Stimulated activated CD4-positive, alpha-beta T cell treated with anti-CD3 and anti-CD28 coated beads, Interleukin-2, amount 100 ng/mL, for 48 hours (primary cell): ENCODE data around the gene COQ9.

Source experiments
- DNase-seq, 2 donors: peaks; one replicate each; pipeline ENCODE4 v3.0.0-alpha.2; 2020

Gene COQ9

GRCh38 chr16:57473906-57474305, 26.6 kb downstream of the COQ9 start:
- no peak for DNase-seq

- no peak for DNase-seq
Observed at GRCh38 chr16:57474671-57475661, 27.7 kb downstream of the COQ9 start.

- peak; percentile 61 to 88 for DNase-seq
Observed at GRCh38 chr16:57475711-57476339, 28.5 kb downstream of the COQ9 start.

- DNase-seq = no peak
Observed at GRCh38 chr16:57476546-57477410, 29.5 kb downstream of the COQ9 start.

- DNase-seq = no peak
Observed at GRCh38 chr16:57477531-57478202, 30.4 kb downstream of the COQ9 start.

GRCh38 chr16:57478396-57479204, 31.3 kb downstream of the COQ9 start:
- no peak for DNase-seq

- no peak for DNase-seq
Observed at GRCh38 chr16:57479205-57479975, 32.1 kb downstream of the COQ9 start.

- no peak for DNase-seq
Observed at GRCh38 chr16:57479976-57480753, 32.9 kb downstream of the COQ9 start.

- no peak for DNase-seq
Observed at GRCh38 chr16:57480754-57481230, 33.5 kb downstream of the COQ9 start.

GRCh38 chr16:57481421-57481820, 34.1 kb downstream of the COQ9 start:
- no peak for DNase-seq

GRCh38 chr16:57482845-57483545, 35.7 kb downstream of the COQ9 start:
- DNase-seq = no peak

GRCh38 chr16:57483725-57484514, 36.6 kb downstream of the COQ9 start:
- no peak for DNase-seq

GRCh38 chr16:57484515-57485005, 37.3 kb downstream of the COQ9 start:
- no peak for DNase-seq

GRCh38 chr16:57485091-57485915, 38.0 kb downstream of the COQ9 start:
- DNase-seq = no peak

GRCh38 chr16:57485916-57486857, 38.9 kb downstream of the COQ9 start, which contains the start of gene DOK4:
DOK4 (minus strand) TSS chr16:57486493; CDS start chr16:57479507, 6,986 bp downstream.
- peak; percentile 79 to 83 for DNase-seq
